GM23338 (cell line): Measurements from ENCODE around the gene TAF15.

Experiments used
- EZH2 ChIP-seq: fragments of 200-600 bp; sonication (generic); IDR thresholded peaks from one replicate; pipeline ENCODE4 v1.8.0; 2017; ENCODE audit warnings: antibody characterized with exemption, mild to moderate bottlenecking, low read depth; ENCODE audit not compliant: unreplicated experiment
- EZH2phosphoT487 ChIP-seq: fragments of 200-600 bp; sonication (generic); IDR thresholded peaks from one replicate; pipeline ENCODE4 v1.8.1; 2018; ENCODE audit warnings: antibody characterized with exemption; ENCODE audit not compliant: unreplicated experiment
- JUNB ChIP-seq: IDR thresholded peaks from one replicate; pipeline ENCODE4 v1.6.1; 2016; ENCODE audit warnings: antibody characterized with exemption; ENCODE audit not compliant: unreplicated experiment
- POLR2AphosphoS5 ChIP-seq: IDR thresholded peaks from 2 replicates; pipeline ENCODE4 v1.6.1; 2016; ENCODE audit warnings: antibody characterized with exemption, low read depth
- STAT1 ChIP-seq: IDR thresholded peaks from one replicate; pipeline ENCODE4 v1.6.1; 2016; ENCODE audit warnings: antibody characterized with exemption; ENCODE audit not compliant: unreplicated experiment
- TF ChIP-seq, protein P1 (sequence below), 2 experiments: fragments of 200-600 bp in 1 of 2; sonication (generic) in 1 of 2; conservative IDR thresholded peaks; 2 replicates each; pipeline versions ENCODE4 v1.5.1 to v1.6.1; 2016 to 2017; ENCODE audit warnings: antibody characterized with exemption in 2 of 2, low read depth in 2 of 2, mild to moderate bottlenecking in 2 of 2, moderate library complexity in 1 of 2
- TF ChIP-seq, protein P2 (sequence below): IDR thresholded peaks from one replicate; pipeline ENCODE4 v1.6.1; 2018; ENCODE audit warnings: antibody characterized with exemption; ENCODE audit not compliant: unreplicated experiment

DNA sequence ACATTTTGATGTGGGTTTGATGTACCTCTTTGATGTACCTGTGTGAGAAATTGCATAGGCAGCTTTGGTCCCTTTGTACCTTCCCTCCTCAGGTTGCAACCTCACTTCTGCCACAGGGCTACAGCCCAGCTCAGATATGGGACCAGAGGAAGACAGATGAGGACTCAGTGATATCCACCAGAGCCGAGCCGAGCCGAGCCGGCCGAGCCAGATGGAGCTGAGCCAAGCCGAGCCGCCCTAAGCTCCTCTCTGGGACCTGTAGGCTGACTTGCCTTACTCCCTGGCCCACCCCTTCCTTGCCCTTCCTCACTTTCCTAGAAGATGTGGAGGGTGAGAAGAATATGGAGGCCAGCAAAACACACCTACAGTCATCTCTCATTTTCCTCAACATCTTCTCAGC, 55.6 kb downstream of the TAF15 start:
- TF ChIP-seq, protein P1, sequence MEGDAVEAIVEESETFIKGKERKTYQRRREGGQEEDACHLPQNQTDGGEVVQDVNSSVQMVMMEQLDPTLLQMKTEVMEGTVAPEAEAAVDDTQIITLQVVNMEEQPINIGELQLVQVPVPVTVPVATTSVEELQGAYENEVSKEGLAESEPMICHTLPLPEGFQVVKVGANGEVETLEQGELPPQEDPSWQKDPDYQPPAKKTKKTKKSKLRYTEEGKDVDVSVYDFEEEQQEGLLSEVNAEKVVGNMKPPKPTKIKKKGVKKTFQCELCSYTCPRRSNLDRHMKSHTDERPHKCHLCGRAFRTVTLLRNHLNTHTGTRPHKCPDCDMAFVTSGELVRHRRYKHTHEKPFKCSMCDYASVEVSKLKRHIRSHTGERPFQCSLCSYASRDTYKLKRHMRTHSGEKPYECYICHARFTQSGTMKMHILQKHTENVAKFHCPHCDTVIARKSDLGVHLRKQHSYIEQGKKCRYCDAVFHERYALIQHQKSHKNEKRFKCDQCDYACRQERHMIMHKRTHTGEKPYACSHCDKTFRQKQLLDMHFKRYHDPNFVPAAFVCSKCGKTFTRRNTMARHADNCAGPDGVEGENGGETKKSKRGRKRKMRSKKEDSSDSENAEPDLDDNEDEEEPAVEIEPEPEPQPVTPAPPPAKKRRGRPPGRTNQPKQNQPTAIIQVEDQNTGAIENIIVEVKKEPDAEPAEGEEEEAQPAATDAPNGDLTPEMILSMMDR (conservative IDR thresholded peaks at IDR 0.05; ENCODE audit: low read depth in 2 of 2): no peak
- TF ChIP-seq JUNB: no peak
- no peak for TF ChIP-seq EZH2
- no peak for TF ChIP-seq EZH2phosphoT487
- TF ChIP-seq POLR2AphosphoS5: no peak
- TF ChIP-seq, protein P2, sequence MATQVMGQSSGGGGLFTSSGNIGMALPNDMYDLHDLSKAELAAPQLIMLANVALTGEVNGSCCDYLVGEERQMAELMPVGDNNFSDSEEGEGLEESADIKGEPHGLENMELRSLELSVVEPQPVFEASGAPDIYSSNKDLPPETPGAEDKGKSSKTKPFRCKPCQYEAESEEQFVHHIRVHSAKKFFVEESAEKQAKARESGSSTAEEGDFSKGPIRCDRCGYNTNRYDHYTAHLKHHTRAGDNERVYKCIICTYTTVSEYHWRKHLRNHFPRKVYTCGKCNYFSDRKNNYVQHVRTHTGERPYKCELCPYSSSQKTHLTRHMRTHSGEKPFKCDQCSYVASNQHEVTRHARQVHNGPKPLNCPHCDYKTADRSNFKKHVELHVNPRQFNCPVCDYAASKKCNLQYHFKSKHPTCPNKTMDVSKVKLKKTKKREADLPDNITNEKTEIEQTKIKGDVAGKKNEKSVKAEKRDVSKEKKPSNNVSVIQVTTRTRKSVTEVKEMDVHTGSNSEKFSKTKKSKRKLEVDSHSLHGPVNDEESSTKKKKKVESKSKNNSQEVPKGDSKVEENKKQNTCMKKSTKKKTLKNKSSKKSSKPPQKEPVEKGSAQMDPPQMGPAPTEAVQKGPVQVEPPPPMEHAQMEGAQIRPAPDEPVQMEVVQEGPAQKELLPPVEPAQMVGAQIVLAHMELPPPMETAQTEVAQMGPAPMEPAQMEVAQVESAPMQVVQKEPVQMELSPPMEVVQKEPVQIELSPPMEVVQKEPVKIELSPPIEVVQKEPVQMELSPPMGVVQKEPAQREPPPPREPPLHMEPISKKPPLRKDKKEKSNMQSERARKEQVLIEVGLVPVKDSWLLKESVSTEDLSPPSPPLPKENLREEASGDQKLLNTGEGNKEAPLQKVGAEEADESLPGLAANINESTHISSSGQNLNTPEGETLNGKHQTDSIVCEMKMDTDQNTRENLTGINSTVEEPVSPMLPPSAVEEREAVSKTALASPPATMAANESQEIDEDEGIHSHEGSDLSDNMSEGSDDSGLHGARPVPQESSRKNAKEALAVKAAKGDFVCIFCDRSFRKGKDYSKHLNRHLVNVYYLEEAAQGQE: no peak
- no peak for TF ChIP-seq STAT1
